GM12865 (cell line): Measurements from ENCODE around the gene PEX14.

Source experiments
- DNase-seq: peaks from one replicate; pipeline ENCODE4 v3.0.0; 2010; ENCODE audit warnings: low read depth
- H3K4me3 ChIP-seq: 2 replicates; pipeline ENCODE4 v1.5.1; 2011; ENCODE audit warnings: mild to moderate bottlenecking, low read depth, low read length, control low read depth
- TF ChIP-seq, protein P1 (sequence below): IDR thresholded peaks from 2 replicates; pipeline ENCODE4 v1.5.1; 2011; ENCODE audit warnings: low read length, control low read depth, low read depth, inconsistent platforms; ENCODE audit not compliant: insufficient read depth; ENCODE audit errors: missing control alignments

Gene PEX14

DNA sequence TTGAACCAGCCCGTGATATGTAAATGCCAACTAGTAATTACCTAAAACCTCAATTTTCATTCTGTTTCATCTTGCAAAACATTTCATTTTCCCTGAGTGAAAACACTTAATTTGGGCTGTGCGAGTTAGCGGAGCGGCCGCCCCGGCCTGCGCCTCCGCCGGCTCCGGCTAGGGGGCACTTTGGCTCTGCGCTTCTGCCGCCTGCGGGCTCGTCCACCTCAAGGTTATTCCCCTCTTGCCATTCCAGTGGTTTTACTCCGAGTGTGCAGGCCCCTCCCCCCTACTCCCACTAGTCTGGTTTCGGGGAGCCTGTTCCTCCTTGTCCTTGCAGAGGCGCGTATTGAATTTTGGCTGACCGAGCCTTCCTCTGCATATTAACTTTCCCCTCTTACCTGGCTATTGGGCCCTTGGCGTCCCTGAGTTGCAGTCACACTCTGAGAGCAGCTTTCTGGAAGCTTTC, 55.6 kb downstream of the PEX14 start:
- TF ChIP-seq, protein P1, sequence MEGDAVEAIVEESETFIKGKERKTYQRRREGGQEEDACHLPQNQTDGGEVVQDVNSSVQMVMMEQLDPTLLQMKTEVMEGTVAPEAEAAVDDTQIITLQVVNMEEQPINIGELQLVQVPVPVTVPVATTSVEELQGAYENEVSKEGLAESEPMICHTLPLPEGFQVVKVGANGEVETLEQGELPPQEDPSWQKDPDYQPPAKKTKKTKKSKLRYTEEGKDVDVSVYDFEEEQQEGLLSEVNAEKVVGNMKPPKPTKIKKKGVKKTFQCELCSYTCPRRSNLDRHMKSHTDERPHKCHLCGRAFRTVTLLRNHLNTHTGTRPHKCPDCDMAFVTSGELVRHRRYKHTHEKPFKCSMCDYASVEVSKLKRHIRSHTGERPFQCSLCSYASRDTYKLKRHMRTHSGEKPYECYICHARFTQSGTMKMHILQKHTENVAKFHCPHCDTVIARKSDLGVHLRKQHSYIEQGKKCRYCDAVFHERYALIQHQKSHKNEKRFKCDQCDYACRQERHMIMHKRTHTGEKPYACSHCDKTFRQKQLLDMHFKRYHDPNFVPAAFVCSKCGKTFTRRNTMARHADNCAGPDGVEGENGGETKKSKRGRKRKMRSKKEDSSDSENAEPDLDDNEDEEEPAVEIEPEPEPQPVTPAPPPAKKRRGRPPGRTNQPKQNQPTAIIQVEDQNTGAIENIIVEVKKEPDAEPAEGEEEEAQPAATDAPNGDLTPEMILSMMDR, result no peak
- no peak for DNase-seq
- no peak overlapping the region for H3K4me3 ChIP-seq

DNA sequence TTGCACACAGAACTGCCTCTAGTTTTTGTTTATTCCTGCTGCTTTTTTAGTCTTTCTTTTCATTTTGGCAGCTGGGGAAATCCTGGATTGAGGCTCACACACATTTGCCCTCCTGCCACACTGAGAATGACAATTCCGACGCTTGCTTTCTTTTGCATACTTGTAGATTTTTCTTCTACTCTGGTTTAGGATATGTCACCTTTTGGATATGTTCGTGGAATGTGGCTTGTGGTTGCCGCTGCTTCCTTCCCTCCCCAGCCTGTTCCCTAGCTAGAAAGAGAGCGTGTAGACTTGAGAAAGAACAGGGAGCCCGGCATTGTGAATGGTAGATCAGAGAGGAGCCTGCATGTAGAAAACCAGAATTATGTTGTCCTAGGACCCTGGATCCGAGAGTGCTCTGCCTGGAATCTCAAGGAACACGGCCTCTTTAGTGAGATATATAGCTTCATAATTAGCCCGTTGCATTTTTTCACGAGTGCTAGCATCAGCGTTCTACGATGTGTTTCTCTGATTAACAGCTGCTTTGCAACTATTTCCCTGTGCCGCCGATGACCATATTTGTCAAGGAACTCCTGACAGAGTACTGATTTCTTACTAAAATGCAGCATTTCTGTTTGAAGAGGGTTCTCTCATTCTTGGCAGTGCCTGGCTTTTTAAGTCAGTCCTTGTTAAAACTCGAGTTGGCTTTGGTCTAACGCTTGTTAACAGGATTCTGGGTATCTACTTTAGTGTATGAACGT, 56.2 kb downstream of the PEX14 start:
- TF ChIP-seq, protein P1, result no peak
- no peak overlapping the region for H3K4me3 ChIP-seq
- no peak for DNase-seq

DNA sequence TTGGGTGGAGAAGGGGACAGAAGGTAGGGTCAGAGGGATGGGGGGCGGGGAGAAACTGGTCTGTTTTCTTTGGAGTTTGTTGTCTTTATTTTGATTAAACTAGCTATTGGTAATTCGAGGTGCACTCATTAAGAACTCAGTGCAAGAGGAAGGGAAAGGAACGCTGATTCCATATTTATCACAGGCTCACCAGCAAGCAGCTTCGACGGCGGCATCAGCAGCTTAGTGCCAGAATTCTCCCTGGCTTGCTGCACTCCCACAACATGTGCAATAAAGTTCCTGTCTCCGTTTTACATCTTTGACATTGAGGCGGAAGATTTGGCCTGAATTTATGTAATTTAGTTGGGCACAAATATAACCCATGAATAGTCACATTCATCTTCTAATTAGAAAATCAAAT, 57.6 kb downstream of the PEX14 start:
- no peak for DNase-seq
- H3K4me3 ChIP-seq, result no peak overlapping the region
- TF ChIP-seq, protein P1, result no peak

GRCh38 chr1:10534519-10534918, 59.8 kb downstream of the PEX14 start:
- no peak for DNase-seq
- TF ChIP-seq, protein P1, result no peak

DNA sequence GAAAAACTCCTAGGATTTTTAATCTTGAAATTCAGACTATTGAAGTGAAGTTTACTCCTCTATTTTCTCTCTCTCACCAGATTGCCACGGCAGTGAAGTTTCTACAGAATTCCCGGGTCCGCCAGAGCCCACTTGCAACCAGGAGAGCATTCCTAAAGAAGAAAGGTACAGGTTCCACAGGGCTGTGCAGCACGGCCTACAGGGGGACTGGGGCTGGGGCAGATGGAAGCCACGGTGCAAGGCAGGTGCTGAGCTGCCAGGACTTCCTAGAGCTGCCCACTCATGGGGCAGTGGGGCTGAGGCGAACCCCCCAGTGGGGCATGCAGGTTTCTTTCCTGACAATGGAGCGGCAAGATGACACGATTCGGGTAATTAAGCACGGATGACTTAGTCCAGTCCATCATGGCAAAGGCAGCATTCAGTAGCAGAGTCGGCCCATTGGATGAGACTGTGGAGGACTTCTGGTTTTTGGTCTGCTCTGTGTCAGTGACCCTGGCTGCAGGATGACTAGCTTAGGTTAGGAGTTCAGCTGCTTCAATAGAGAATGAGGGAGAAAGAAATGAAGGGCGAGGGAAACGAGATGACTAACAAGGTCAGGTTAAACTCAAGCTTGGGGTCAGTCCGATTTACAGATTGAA, 61.5 kb downstream of the PEX14 start:
- no peak for DNase-seq
- TF ChIP-seq, protein P1, result no peak
- no peak overlapping the region for H3K4me3 ChIP-seq

More at GRCh38 chr1:10534519-10534918, 59.8 kb downstream of the PEX14 start:
- H3K4me3 ChIP-seq, result no peak overlapping the region

DNA sequence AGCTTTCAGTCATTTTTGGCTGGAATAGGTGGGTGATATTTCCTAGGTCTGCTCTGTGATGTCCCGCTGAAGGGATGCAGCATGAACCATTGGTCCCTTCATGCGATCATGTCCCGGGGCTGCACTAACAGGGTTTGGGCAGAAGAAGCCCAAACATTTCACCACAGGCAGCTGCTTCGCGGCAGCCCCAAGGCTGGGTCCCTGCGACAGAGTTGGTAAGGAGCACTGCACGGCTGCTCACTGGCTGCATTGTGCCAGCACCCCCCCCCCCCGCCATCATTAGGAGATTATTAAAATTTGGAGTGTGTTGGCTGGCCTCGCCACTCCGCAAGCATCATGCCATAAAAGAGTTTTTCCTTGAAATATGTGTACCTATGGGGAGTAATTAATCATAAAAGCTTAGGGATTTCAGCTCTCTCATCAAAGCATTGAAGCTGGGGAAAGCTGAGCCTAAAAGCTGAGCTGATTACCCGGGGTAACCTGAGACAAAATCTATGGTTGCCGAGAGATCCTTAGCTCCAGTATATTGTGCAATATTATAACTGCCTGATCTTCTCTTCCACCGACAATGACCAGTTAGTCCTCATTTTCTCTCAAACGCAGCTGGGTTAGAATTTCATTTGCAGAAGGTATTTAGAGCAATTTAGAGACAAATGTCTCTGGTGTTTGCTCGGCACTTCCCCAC, 62.5 kb downstream of the PEX14 start:
- no peak for DNase-seq

More for the DNA sequence above, 62.5 kb downstream of the PEX14 start:
- no peak overlapping the region for H3K4me3 ChIP-seq
- TF ChIP-seq, protein P1, result no peak
